HG03280 (cell line): ENCODE results near the gene SRSF12.

Experiments used
- ATAC-seq: cut with Tn5 transposase; IDR thresholded peaks from one replicate; pipeline ENCODE4 v1.9.1; 2021; ENCODE audit warnings: mild to moderate bottlenecking, moderate library complexity; ENCODE audit not compliant: unreplicated experiment

SRSF12 gene

DNA sequence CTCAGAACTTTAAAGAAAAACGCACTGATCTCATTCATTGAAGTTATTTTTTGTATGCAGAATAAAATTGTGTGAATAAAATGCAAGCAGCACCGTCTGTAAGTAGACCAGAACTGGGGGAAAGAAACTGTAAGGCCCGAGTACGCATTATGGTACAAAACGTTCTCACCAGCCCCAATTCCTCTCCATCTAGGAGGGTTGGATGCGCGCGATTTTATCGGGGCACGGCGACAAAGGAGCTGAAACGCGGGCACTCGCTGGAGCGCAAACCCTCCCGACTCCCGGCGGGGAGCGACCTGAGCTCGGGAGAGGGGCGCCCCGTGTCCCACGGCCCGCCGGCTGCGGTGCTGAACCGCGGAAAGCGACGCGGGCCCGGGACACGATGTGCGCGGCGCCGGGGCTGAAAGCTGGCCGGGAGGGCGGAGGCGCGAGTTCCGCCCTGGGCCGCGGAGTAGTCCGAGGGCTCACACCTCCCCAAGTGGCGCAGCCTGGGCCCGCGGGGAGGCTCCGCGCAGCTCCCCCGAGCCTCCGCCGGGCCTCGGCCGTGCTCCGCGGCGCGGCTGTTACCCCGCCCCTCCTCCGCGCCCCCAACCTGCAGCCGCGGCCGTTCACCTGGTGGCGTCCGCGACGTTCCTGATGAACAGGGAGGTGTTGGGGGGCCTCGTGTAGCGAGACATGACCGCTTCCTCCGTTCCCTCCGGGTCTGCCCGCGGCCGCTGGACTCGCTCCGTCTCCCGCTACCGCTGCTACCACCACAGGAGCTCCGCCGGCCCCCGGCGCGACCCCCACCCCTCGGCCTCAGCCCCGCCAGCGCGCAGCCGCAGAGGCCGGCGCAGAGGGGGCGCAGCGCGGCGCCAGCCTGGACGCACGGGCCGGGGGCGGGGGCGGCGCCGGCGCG lies at the start of gene SRSF12:
TSS of gene SRSF12 (minus strand) at position 861 of the 898 bp plus-strand sequence. CDS start at position 677, 184 bp downstream.
- ATAC-seq: peak; percentile 82

- no peak for ATAC-seq
Measured at GRCh38 chr6:89162047-89162371, 44.1 kb upstream of the SRSF12 start.

DNA sequence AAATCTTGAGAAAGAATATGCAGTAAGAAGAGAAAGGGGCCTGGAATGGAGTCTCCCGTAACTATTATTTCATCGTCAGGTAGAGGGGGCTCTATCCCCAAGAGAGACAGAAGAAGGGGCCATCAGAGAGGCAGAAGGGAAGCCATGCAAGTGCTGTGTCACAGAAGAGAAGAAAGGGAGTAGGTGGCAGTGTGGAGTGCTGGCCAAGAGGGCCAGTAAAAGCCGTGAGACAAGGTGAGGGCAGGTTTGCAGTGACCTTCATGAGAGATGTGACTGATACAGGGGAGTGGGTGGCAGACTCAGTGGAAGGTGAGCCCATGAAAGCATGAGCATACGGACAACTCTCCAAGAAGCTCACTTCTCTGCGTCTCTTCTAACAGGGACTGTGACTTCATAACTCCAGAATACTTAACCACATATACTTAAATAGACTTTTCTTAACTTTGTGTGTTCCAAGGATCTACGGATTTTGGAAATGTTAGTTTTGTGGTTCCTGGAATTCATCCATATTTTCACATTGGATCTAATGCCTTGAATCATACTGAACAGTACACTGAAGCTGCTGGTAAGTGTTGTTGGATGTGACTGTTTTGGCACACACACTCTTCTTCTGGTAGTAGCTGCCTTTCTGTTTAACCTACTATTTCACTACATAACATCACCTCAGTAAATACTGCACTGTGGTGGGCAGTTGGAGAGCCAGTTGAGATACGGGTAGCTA lies 43.6 kb upstream of the SRSF12 start:
- no peak for ATAC-seq

- no peak for ATAC-seq
Measured at GRCh38 chr6:89160331-89161092, 42.6 kb upstream of the SRSF12 start.

- ATAC-seq: no peak
Measured at GRCh38 chr6:89154131-89154530, 36.3 kb upstream of the SRSF12 start.

DNA sequence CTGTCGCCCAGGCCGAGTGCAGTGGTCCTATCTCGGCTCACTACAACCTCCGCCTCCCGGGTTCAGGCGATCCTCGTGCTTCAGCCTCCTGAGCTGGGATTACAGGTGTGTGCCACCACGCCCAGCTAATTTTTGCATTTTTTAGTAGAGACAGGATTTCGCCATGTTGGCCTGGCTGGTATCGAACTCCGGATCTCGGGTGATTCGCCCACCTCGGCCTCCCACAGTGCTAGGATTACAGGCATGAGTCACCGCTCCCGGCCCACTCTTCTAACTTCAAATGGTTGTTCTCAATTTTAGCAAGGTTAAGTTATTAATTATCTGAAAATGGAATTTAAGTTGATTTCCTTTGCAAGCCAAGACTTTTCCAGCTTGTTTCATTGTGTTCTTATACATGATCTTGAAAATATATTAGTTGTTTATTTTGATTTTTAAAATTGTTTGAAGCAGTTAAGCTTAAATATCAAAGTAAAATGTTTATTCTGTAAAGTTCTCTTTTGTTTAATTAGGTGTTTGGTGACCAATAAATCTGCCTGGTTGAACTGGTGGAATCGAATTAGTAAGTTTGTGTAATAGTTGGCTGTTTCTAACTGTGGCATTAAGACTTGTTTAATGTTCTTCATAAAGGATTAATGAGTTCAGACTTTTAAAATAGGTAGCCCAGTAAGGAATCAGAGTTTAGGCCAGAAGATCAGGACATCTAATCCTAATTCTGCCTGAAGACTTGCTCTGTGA lies 30.3 kb upstream of the SRSF12 start:
- ATAC-seq: no peak

GRCh38 chr6:89146718-89147700 lies 29.1 kb upstream of the SRSF12 start:
- ATAC-seq: peak; percentile 33

DNA sequence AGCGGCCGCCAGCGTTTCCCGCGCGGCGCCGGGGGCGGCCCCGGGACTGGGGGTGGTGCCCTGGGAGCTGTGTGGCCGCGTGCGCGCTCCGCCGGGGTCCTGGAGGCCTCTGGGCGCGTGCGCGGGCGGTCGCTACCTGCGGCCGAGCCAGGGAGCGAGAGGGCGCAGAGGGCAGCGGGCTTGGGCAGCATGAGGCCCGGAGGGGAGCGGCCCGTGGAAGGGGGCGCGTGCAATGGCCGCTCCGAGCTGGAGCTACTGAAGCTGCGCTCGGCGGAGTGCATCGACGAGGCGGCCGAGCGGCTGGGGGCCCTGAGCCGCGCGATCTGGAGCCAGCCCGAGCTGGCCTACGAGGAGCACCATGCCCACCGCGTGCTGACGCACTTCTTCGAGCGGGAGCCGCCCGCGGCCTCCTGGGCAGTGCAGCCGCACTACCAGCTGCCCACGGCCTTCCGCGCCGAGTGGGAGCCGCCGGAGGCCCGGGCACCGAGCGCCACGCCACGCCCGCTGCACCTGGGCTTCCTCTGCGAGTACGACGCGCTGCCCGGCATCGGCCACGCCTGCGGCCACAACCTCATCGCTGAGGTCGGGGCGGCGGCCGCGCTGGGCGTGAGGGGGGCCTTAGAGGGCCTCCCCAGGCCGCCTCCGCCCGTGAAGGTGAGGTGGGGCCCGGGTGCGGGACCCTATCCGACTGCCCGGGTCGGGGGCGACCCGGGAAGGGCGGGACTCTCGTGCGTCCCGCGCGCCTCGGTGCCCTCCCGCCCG lies 28.3 kb upstream of the SRSF12 start, which contains the start of gene PM20D2:
TSS of gene PM20D2 (plus strand) at position 100 of the 762 bp plus-strand sequence. CDS start at position 190, 90 bp downstream.
- ATAC-seq: peak; percentile 66

DNA sequence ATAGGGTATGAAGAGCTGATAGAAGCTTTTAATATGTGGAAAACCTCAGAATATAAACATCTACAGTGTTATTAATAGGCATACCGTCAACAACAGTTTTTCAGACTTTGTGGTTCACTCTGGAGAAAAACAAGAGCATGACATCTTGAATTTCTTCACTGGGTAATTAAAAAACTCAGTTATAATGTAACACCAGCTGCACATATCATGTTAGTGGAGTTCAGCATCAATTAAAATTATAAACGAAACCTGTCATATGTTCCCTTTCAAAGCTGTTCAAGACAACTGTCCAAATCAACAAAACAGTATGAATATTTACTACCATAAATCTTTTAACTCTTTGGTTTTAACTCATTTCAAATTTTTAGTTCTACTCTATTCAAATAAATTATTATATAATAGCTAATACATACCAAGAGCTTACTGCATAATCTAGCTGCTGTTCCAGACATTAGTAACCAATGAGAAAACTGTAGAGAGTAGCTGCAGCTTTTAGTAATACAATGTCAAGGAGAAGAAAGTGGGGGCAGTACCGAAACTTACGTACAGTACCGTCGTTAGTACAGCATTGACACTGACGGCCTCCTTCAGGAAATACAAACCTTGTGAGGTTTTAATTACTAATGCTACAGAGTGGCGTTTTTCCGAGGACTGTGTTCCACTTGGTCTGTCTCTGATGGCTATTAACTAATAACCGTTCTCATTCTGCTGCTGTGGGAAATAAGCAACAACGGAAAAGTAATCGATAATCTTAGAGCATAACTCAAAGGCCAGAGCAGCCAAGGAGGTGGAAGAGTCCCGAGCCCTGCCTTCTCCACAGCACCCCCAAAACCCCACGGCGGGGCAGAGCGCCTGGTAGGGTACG lies 27.5 kb upstream of the SRSF12 start:
- ATAC-seq: peak; percentile 53

- peak; percentile 42 for ATAC-seq
Measured at GRCh38 chr6:89144354-89144906, 26.6 kb upstream of the SRSF12 start.

DNA sequence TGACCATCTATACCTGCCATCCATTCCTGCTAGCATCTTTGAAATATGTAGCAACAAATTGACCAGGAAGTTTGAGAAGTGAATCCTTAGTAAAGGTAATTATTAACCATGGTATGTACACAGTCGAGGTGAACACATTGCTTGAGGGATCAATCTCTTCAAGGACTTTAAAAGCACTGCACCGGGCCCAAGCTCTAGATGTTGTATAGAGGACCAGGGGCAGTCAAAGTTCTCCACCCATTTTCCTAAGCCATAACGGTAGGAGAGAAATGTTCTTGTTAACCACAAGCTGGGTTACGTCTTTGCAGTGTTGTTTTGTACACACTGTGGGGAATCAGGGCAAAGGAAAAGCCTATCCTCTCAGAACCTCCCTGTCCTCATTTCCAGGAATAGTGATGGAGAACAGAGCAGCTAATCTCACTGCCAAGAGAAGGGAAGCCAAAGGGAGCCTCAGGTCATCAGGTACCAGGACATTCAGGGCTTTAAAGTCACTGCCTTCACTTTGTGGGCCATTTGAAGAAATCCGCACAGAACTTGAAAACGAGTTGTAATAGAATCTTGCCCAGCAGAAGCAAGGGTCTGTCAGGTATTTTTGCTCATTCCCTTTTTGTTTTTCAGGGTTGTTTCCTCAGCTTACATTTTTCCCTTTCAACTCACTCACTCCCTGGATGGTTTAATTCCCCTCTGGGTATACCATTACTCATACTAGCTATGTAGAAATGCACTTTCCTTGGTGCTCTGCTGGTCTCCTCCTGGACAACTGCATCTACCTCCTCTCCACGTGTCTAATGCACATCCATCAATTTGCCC lies 22.7 kb upstream of the SRSF12 start:
- no peak for ATAC-seq

DNA sequence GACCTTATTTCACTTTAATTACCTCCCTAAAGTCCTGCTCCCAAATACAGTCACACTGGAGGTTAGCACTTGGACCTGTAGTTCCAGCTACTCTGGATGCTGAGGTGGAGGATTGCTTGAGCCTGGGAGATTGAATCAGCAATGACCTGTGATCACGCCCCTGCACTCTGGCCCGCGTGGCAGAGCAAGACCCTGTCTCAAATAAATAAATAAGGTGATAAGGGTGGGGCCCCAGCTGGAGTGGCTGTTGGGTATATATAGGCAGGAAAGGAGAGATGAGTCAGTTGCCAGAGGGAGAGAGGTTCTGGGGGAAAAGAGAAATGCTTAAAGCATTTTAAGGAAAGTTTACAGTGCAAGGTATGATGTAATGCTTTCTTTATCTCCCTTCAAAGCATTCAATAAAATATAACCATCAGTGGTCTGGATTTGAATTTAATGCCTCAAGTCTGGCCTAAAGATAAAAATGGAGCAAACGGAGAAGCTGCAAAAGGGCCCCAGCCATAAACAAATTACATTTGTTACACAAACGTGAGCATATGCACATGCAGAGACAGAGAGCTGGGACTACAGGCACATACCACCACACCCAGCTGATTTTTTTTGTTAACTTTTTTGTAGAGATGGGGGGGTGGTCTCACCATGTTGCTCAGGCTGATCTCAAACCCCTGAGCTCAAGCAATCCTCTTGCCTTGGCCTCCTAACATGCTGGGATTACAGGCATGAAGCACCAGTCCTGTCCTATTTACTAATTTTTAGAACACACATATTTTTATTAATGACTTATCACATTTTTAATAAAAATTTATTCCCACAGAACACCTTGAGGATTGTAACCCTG lies 21.9 kb upstream of the SRSF12 start:
- ATAC-seq: no peak

GRCh38 chr6:89138173-89138572 lies 20.3 kb upstream of the SRSF12 start:
- no peak for ATAC-seq

DNA sequence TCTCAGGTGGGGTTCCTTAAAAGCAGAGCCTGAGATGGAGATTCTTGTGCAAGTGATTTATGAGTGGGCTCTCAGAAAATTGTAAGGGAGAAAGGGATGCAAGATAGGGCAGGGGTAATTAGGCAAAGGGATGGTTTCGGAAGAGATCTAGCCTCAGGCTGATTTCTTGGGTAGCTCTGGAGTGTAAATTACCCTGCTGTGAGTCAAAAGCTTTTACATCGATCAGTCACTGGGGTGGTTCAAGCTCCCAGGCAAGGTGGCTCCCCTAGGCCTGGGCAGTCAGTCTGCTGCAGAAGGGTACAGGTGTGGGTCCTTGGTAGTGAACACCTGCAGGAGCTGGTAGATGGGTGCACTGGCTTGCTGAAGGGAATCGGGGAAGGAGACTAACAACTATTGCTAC lies 16.9 kb upstream of the SRSF12 start:
- no peak for ATAC-seq

DNA sequence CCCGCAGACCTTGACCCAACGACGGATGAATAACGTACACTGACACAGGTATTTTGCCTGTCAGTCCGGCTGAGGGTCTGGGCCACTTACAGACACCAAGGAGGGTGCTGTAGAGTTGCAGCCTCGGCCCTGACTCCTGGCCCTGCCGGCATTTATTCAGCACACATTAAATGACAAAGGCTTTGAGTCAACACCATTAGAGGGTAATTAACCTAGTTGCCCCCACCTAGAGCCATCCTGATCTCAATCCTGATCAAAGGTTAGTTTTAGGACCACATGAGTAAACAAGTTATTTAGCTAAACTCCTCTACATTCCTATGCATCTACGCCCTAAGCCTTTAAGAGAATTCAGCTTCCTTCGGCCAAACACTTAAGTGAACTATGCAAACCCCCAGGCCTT lies 16.1 kb upstream of the SRSF12 start:
- ATAC-seq: no peak

DNA sequence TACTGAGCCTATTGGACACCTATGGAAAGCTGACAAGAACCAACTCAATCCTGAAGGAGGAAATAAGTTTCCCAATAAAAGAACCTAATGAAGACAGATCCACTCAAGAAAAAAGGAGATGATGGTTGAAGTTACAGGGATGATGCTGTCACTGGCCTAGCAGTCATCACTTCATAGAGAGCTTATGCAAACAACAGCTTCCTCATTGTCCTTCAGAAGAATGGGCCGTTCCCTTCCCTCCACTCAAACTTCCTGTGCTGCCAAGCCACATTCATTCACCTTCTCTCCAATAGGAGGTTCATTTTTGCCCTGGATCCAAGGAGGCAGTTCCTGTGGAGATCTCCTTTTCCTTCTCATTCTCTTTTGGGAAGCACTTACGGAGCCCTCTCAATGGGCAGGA lies 14.2 kb upstream of the SRSF12 start:
- no peak for ATAC-seq
